ENCODE results near the gene FER.

Gene FER

DNA sequence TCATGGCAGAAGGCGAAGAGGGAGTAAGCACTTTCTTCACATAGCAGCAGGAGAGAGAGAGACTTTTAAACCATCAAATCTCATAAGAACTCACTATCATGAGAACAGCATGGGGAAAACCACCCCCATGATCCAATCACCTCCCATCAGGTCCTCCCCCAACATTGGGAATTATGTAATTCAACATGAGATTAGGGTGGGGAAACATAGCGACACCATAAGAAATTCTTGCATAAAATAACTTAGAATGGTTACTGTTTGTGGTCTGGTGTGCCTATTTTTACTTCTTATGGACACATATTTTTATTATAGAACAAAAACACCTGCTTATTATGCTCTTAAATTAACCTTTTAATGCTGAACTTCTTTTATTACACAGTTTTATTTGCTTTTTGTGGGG lies 364.0 kb downstream of the FER start:
- Histone ChIP-seq H3K4me3 (no peak overlapping the region), H4K20me1 (no peaks in the 10 kb centered on the region), H3K36me3 (no peaks in the 10 kb centered on the region), H3K9me3 (no peaks in the 10 kb centered on the region), H3K4me2 (no peak overlapping the region), H3K27ac (no peak overlapping the region), H3K27me3 (no peaks in the 10 kb centered on the region), H3K4me1 (no peaks in the 10 kb centered on the region), H3K9ac (no peak overlapping the region)
- TF ChIP-seq Cebpa-rat (IDR thresholded peaks at IDR 0.05), result no peak

DNA sequence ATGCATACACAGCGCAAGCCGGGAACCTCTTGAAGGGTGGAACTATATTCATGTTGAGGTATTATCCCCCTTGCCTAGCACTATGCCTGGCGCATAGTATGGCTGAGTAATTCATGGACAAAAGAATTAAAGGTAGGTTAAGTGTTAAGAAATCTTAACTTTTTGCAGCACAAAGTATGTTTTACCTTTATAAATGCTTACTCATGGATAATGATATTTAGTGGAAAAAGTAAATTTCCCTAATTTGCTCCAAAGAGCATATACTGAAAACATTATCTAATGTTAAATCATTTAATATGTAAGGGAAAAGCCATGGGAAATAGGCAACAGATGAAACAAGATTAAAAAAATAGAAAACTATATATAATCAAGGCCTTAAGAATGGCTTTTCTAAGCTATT lies 365.9 kb downstream of the FER start:
- Histone ChIP-seq H3K4me3 (no peak overlapping the region), H3K9me3 (no peaks in the 10 kb centered on the region), H3K36me3 (no peaks in the 10 kb centered on the region), H3K27ac (no peak overlapping the region), H3K27me3 (no peaks in the 10 kb centered on the region), H4K20me1 (no peaks in the 10 kb centered on the region), H3K4me2 (no peak overlapping the region), H3K4me1 (no peaks in the 10 kb centered on the region), H3K9ac (no peak overlapping the region)
- no peak for TF ChIP-seq Cebpa-rat (IDR thresholded peaks at IDR 0.05)

DNA sequence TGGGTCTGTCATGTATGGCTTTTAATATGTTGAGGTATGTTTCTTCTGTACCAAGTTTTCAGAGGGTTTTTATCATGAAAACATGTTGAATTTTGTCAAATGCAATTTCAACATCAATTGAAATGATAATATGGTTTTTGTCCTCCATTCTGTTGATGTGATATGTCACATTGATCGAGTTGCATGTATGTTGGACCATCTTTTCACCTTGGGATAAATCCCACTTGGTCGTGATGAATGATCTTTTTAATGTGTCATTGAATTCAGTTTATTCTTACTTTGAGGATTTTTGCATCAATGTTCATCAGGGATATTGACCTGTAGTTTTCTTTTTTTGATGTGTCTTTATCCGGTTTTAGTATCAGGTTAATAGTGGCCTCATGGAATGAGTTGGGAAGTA lies 373.5 kb downstream of the FER start:
- 0 out of 2 replicates have a peak, but pooled peaks cover 4% of the 10 kb centered on the region for H3K9me3 ChIP-seq
- no peak overlapping the region for H3K4me3 ChIP-seq
- no peaks in the 10 kb centered on the region for H3K36me3 ChIP-seq
- H3K4me2 ChIP-seq, result no peak overlapping the region
- H3K27me3 ChIP-seq, result no peaks in the 10 kb centered on the region
- H4K20me1 ChIP-seq, result no peaks in the 10 kb centered on the region
- TF ChIP-seq Cebpa-rat (IDR thresholded peaks at IDR 0.05), result no peak
- no peak overlapping the region for H3K27ac ChIP-seq
- H3K9ac ChIP-seq, result no peak overlapping the region
- H3K4me1 ChIP-seq, result no peaks in the 10 kb centered on the region

DNA sequence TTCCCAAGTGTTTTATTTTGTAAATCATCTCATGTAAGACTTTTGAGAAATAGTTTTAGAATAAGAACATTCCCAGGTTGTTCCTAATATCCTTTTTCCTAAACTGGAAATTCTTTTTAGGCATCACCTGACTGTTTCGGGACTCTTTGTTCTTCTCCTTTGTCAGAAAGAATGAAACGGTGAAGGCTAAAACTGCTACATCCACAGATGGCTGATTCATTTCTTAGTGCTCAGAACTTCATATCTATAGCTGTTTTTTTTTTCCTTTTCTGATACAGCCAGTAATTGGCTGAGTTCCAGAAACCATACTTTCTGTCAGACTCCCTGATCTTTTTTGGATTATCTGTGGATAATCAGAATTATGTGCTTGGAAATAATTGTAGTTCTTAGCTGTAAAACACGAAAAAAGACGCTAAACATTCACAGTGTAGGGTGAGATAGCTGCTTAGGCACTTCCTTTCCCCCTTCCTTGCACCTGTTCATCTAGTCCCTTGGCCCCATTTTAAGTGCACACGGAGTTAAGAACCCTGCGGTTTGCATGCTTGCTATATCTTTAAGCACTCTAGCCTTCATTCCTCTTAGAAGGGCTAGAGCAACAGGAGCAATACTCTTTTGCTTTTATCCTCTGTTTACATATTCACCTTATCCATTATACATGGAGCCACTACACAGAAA lies 378.2 kb downstream of the FER start:
- Histone ChIP-seq H3K4me2 (no peak overlapping the region), H3K36me3 (no peaks in the 10 kb centered on the region), H3K27me3 (no peaks in the 10 kb centered on the region), H3K9me3 (0 out of 2 replicates have a peak, but pooled peaks cover 4% of the 10 kb centered on the region), H3K4me1 (no peaks in the 10 kb centered on the region), H3K4me3 (no peak overlapping the region), H4K20me1 (no peaks in the 10 kb centered on the region), H3K9ac (no peak overlapping the region), H3K27ac (no peak overlapping the region)
- TF ChIP-seq Cebpa-rat (IDR thresholded peaks at IDR 0.05), result no peak

DNA sequence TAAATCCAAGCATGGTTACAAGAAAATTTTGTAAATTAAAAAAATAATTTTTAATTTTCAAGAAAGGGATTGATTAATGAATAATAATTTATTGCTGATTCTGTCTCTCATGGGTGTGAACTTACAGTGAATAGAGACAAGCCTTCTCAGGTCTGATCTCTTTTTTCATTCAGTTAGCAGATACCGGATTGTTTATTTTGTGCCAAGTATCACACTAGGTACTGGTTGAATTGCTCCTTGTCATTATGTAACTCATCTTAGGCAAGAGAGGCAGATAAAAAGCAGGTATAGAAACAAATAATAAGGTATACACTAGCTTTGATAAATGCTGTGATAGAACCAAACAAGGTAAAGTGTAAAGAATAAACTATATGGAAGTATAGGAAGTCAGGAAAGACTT lies 378.8 kb downstream of the FER start:
- Histone ChIP-seq H3K27ac (no peak overlapping the region), H3K36me3 (no peaks in the 10 kb centered on the region), H3K4me1 (no peaks in the 10 kb centered on the region), H3K4me2 (no peak overlapping the region), H4K20me1 (no peaks in the 10 kb centered on the region), H3K9me3 (0 out of 2 replicates have a peak, but pooled peaks cover 4% of the 10 kb centered on the region), H3K27me3 (no peaks in the 10 kb centered on the region), H3K9ac (no peak overlapping the region), H3K4me3 (no peak overlapping the region)
- TF ChIP-seq Cebpa-rat (IDR thresholded peaks at IDR 0.05), result no peak

DNA sequence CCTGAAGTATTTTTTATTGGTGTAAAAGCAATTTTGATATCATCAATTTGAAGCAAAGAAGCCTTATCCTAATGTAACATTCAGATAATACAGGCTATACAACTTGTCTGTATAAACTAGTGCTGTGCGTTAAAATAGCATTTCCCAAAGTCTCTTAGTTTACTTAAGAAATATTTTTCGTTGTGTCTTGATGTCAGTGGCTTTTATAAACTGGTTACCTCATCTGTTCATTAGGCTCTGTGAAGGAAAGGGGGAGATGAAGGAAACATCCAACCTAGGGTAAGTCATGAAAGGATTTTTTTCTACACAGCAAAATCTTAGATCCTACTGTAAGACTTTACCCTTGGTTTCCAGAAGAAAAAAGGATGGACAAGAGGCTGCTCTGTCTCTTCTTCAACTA lies 389.2 kb downstream of the FER start:
- Histone ChIP-seq H4K20me1 (no peaks in the 10 kb centered on the region), H3K4me3 (no peak overlapping the region), H3K36me3 (no peaks in the 10 kb centered on the region), H3K27ac (no peak overlapping the region), H3K27me3 (no peaks in the 10 kb centered on the region), H3K4me1 (no peaks in the 10 kb centered on the region), H3K9me3 (no peaks in the 10 kb centered on the region), H3K4me2 (no peak overlapping the region), H3K9ac (no peak overlapping the region)
- TF ChIP-seq Cebpa-rat (IDR thresholded peaks at IDR 0.05), result no peak

DNA sequence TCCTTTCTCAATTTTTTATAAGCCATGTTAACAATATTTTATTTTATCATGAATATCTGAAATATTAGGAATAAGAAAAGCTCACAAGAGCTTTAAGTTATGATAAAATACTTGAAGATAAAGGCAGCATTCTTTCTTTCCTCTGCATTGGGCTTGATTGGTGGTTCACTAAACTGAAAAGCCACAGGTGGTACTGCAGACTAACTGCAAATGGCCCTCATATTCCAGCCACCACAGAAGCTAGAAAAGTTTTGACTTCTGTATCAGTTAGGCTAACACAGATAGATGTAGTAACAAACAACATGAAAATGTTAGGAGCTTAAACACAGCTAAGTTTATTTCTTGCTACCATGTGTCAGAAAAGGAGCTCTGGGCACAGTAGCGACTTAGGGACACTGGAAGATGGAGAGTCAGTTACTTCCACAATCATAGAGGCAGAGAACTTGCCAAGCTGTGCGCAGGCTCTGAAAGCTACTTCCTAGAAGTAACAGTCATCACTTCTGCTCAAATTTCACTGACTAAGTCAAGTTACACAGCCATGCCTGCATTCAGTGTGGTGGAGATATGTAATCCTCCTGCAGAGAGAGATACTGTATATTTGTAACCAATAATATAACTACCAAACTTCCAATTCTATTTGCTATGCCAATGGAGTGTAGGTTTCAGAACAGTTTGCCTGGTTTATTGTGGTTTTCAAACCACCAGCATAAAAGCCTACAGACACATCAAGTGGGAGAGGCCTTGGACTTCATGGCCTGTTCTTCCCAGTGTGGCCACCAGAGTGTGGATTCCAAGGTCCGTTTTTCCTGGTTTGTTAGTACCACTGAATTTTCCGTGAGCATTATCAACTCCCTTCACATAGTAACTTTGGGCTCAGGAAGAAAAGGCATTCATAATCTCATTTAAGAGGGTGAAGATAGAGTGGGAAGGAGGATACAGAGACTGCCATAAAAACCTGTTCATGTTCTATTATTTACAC lies 393.8 kb downstream of the FER start:
- H3K9me3 ChIP-seq, result no peaks in the 10 kb centered on the region
- no peaks in the 10 kb centered on the region for H3K27me3 ChIP-seq
- no peaks in the 10 kb centered on the region for H4K20me1 ChIP-seq
- H3K4me3 ChIP-seq, result no peak overlapping the region
- H3K27ac ChIP-seq, result no peak overlapping the region
- H3K9ac ChIP-seq, result no peak overlapping the region
- H3K4me2 ChIP-seq, result no peak overlapping the region
- H3K4me1 ChIP-seq, result no peaks in the 10 kb centered on the region
- no peak for TF ChIP-seq Cebpa-rat (IDR thresholded peaks at IDR 0.05)
- no peaks in the 10 kb centered on the region for H3K36me3 ChIP-seq

DNA sequence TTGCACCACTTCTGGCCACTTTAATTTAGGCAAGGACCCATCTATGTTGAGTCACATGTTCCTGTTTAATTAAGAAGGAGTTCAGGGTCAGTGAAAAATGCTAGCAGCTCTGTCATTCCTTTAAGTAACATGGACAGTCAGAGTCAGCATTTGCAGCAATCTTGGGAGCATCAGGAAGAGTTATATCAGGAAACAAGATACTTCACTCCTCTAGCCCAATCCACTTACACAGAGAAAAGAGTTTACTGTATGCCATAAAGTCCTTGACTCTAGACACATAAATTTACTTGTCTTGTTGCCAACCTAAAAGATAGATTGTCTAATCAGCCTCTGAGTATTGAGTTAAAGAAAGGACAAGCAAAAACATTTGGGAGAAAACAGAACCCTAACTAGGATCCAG lies 395.3 kb downstream of the FER start:
- Histone ChIP-seq H3K9me3 (no peaks in the 10 kb centered on the region), H3K27me3 (no peaks in the 10 kb centered on the region)
- TF ChIP-seq Cebpa-rat (IDR thresholded peaks at IDR 0.05), result no peak

DNA sequence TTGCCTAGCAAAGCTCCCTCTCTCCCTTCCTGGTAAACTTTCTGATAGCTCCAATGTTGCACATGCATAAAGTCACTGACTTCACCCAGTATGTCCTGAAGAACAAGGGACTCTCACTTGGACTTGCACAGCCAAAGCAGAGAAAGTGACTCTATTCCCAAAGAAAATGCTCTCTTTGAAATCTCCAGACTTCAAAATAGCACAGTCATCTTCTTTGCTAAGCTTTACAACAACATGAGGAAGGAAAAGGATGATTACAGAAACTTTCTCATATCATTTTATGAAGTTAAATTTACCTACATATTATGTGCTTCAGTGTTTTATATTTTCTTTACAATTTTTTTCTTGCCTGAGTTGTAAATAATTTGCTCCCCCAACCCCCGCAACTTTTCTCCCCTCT lies 397.4 kb downstream of the FER start:
- Histone ChIP-seq H3K9me3 (no peaks in the 10 kb centered on the region), H3K9ac (no peak overlapping the region), H3K4me2 (no peak overlapping the region), H4K20me1 (no peaks in the 10 kb centered on the region), H3K4me3 (no peak overlapping the region), H3K27ac (no peak overlapping the region), H3K4me1 (no peaks in the 10 kb centered on the region), H3K36me3 (no peaks in the 10 kb centered on the region), H3K27me3 (no peaks in the 10 kb centered on the region)
- no peak for TF ChIP-seq Cebpa-rat (IDR thresholded peaks at IDR 0.05)

More for the DNA sequence above, 395.3 kb downstream of the FER start:
- no peaks in the 10 kb centered on the region for H3K4me1 ChIP-seq
- H3K4me2 ChIP-seq, result no peak overlapping the region
- H3K36me3 ChIP-seq, result no peaks in the 10 kb centered on the region
- H4K20me1 ChIP-seq, result no peaks in the 10 kb centered on the region
- H3K9ac ChIP-seq, result no peak overlapping the region
- H3K4me3 ChIP-seq, result no peak overlapping the region
- H3K27ac ChIP-seq, result no peak overlapping the region

DNA sequence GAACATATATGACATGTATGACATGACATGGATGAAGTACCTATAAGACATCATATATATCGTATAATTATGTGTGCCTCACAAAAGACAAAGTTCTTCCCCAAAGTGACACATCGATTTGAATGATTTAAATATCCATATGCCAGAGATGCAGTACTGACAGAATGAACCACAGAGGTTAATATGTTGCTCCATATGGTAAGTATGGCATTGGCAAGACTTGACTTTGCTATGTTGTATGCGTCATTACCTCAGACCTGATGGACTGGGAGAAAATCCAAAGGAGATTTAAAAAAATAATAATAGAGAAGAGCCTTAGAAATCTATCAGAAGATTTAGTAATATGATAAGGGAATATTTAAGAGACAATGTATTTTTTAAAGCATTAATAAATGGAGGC lies 398.9 kb downstream of the FER start:
- no peaks in the 10 kb centered on the region for H3K27me3 ChIP-seq
- no peaks in the 10 kb centered on the region for H3K36me3 ChIP-seq
- H3K4me1 ChIP-seq, result no peaks in the 10 kb centered on the region
- no peak overlapping the region for H3K4me3 ChIP-seq
- H3K27ac ChIP-seq, result no peak overlapping the region
- H3K9ac ChIP-seq, result no peak overlapping the region
- no peaks in the 10 kb centered on the region for H3K9me3 ChIP-seq
- no peaks in the 10 kb centered on the region for H4K20me1 ChIP-seq
- TF ChIP-seq Cebpa-rat (IDR thresholded peaks at IDR 0.05), result no peak
- H3K4me2 ChIP-seq, result no peak overlapping the region
